ENCODE measurements around the gene MGAT5B.

MGAT5B gene

DNA sequence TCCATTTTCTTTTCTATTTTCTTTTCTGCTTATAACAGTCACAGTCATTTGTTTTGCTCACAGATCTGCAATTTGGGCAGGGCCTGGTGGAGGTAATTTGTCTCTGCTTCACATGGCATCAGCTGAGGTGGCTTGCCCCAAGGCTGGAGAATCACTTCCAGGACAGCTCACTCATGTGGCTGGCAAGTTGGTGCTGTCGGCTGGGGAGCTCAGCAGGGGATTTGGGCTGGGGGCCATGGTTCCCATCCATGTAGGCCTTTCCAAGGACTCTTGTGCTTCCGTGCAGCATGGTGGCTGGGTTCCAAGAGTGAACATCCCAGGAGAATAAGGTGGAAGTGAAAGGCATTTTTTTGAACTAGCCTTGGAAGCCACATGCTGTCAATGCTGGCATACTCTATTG, 85.7 kb downstream of the MGAT5B start:
- TF ChIP-seq, protein P1, sequence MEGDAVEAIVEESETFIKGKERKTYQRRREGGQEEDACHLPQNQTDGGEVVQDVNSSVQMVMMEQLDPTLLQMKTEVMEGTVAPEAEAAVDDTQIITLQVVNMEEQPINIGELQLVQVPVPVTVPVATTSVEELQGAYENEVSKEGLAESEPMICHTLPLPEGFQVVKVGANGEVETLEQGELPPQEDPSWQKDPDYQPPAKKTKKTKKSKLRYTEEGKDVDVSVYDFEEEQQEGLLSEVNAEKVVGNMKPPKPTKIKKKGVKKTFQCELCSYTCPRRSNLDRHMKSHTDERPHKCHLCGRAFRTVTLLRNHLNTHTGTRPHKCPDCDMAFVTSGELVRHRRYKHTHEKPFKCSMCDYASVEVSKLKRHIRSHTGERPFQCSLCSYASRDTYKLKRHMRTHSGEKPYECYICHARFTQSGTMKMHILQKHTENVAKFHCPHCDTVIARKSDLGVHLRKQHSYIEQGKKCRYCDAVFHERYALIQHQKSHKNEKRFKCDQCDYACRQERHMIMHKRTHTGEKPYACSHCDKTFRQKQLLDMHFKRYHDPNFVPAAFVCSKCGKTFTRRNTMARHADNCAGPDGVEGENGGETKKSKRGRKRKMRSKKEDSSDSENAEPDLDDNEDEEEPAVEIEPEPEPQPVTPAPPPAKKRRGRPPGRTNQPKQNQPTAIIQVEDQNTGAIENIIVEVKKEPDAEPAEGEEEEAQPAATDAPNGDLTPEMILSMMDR (IDR thresholded peaks at IDR 0.05; ENCODE audit: low read depth, low read length): no peak
- no peak overlapping the region for H3K4me3 ChIP-seq (ENCODE audit: low read depth, low read length)

DNA sequence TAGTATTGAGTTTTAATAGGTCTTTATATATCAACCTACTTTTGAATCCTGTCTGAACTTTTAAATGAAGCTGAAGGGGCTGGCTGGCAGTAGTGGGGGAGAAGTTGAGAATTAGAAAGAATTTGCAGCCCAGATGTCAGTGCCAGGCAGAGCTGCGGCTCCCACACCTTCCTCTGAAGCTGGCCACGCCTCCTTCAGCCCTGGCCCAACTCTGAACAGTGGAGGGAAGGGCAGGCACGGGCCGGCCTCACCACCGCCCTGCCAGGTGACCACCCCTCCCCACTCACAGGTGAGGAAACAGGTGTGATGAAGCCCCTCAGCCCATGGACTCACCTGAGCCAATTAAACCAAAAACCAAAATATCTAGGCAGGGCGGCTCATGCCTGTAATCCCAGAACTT, 87.0 kb downstream of the MGAT5B start:
- TF ChIP-seq, protein P1 (IDR thresholded peaks at IDR 0.05; ENCODE audit: low read depth, low read length): no peak
- H3K4me3 ChIP-seq (ENCODE audit: low read depth, low read length): no peak overlapping the region

DNA sequence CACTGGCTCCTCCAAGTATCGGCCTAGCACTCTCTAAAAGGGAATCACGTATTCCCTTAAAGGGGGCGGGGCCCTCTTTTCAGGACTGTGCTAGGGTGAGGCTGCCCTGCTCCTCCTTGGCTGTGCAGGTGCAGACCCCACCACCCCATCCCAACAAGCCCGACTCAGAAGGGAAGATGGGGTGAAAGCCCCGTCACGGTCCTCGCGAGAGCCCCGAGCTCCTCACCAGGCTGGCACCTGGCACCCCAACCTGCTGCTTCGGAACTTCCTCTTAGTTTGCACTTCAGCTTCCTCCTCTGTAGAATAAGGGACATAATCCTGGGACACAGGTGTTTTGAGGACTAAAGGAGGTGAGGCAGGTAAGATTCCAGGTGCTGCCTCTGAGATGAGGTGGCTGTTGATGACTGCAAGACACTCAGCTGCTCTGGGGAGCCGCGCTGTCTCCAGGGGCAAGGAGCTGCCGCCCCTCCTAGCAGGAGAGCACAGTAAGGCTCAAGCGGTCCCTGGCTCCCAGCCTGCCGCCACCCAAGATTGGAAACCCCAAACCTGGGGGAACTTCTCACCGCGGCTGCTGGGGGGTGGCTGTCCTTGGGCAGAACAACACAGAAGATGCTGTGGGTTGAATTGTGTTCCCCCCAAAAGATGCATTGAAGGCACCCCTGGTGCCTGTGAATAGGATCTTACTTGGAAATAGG, 88.8 kb downstream of the MGAT5B start:
- TF ChIP-seq, protein P1 (IDR thresholded peaks at IDR 0.05; ENCODE audit: low read depth, low read length): no peak
- H3K4me3 ChIP-seq (ENCODE audit: low read depth, low read length): no peak overlapping the region

DNA sequence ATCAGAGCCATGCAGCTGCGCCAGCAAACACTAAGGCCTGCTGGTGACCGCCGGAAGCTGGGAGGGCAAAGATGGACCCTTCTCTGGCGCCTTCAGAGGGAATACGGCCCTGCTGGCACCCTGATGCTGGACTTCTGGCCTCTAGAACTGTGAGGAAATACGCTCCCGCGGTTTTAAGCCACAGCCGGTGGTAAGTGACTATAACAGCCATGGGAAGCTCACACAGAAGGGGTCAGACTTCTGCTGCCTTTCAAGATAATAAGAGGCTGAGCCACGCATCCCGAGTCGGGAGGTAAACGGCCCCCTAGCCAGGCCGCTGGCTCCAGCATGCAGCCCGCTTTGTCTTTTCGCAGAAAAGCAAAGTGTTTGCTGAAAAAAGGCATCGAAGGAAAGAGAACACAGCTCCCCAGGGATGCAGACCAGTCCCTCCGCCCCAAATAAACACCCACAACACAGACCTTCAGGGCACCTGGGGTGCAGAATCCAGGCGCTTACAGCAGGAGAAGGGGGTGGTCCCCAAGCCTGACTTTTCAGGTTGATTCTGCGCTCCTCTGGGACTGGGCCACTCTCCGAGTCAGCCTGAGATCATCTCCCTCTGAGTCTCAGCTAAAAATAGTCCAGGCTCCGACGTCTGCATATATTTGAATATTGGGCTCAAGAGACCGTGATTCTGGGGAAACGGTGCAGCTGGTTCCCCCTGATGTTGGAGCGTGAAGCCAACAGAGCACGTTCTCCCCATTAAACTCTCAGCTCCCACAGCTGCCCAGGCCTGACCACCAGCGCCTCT, 89.7 kb downstream of the MGAT5B start:
- TF ChIP-seq, protein P1 (IDR thresholded peaks at IDR 0.05; ENCODE audit: low read depth, low read length): no peak
- no peak overlapping the region for H3K4me3 ChIP-seq (ENCODE audit: low read depth, low read length)

DNA sequence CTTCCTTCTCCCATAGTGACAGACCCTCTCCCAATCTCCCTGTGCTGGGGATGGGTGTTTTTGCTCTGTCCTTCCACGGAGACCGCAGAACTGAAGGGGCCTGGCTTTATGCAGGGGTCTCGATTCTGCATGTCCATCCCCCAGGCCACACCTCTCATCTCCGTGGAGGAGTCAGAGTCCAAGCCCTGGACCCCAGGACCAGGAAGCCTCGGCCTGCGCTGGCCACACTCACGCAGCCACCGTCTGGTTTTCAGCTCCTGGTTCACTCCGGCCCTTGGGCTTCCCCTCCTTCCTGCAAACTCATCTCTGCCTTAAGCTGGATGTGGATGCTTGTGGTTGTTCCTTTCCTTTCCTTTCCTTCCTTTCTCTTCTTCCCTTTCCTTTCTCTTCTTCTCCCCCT, 90.8 kb downstream of the MGAT5B start:
- TF ChIP-seq, protein P1 (IDR thresholded peaks at IDR 0.05; ENCODE audit: low read depth, low read length): no peak
- no peak overlapping the region for H3K4me3 ChIP-seq (ENCODE audit: low read depth, low read length)

DNA sequence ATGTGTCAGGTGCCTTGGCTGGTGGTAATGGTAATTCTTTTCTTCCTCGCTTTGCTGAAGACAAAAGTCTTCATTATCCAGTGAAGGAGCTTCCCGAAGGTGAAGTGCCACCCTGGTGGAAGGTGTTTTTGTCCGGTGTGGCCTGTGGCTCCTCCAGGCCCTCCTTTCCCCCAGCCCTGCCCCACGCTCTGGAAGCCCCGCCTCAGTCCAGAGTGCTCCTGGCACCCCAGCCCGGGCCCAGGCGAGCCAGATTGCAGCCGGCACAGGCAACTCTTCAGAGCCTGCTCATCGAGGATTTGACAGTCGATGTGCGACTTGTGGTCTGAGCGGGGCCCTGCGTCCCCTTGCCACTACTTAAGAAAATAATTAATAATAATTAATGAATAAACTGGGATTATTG, 93.7 kb downstream of the MGAT5B start:
- H3K4me3 ChIP-seq (ENCODE audit: low read depth, low read length): no peak overlapping the region
- TF ChIP-seq, protein P1 (IDR thresholded peaks at IDR 0.05; ENCODE audit: low read depth, low read length): no peak

DNA sequence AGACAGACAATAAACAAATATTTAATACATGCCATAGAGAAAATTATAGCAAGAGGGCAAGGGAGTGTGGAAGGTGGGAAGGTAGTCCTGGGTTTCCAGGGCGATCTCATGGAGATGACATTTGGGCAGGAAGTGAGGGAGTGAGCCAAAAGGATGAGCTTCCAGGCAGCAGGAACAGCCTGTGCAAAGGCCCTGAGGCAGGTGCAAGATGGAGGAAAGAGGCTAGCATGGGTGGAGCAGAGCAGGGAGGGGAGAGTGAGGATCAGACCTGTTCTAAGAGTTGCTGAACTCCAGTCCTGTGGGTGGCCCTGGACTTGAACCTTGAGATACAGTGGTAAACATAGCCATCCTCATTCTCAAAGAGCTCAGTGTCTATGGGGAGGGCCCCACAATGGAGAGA, 94.7 kb downstream of the MGAT5B start:
- TF ChIP-seq, protein P1 (IDR thresholded peaks at IDR 0.05; ENCODE audit: low read depth, low read length): no peak
- no peak overlapping the region for H3K4me3 ChIP-seq (ENCODE audit: low read depth, low read length)
